Epithelial cell of proximal tubule (primary cell): Measurements from ENCODE around the gene QSOX2. TPM values are rescaled to one million over a fixed set of nuclear protein-coding genes. Genes with fewer than 3 reads are reported as not detected.

Experiments used
- DNase-seq: peaks from one replicate; pipeline ENCODE4 v3.0.0-alpha.2; 2011; ENCODE audit warnings: low read depth
- H3K4me3 ChIP-seq: 2 replicates; pipeline ENCODE4 v1.5.1; 2011; ENCODE audit warnings: low read depth, mild to moderate bottlenecking, low read length
- total RNA-seq: library from RNA; depleted of rRNA; stranded (reverse); fragments of >200 nt; gene quantifications from 2 replicates; pipeline ENCODE4 v1.2.3, GENCODE V29; 2015
- TF ChIP-seq, protein P1 (sequence below): conservative IDR thresholded peaks from 2 replicates; pipeline ENCODE4 v1.5.1; 2012; ENCODE audit warnings: low read depth, mild to moderate bottlenecking, low read length

QSOX2 gene
- total RNA-seq, 1 donor from 2014 or later, result 17.8 TPM

DNA sequence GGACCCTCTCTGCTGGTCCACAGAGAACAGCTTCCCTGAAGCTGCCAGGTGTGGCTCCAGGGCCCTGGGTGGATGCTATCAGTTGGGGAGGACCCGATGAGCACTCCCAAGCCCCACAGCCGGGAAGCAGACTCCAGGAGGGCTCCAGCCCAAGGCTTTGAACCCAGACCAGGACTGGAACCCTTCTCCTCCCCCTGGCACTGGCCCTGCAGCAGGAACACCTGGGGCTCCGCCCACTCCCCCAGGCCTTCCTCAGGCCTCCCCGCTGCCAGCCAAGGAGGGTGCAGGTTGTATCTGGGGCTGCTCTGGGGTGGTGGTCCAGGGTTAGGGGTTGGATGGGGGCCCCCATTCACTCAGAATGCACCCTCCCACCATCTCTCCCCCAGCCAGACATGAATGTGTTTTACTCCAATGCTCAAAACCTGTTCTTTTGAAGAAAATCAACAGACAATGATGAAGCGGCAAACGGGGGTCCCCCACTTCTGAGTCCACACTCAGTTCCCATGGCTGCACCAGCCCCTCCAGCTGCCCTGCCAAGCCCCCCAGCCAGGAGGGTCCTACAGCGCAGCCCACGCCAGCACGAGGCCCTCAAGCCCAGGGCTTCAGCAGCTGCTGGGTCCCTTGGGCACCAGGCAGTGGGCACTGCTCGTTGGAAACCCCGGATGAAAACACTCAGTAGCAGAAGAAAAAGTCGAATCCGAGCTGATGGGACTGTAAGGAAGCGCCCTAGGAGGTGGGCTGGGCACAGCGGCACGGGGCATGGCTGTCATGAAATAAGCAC, 35.1 kb upstream of the QSOX2 start:
- TF ChIP-seq, protein P1, sequence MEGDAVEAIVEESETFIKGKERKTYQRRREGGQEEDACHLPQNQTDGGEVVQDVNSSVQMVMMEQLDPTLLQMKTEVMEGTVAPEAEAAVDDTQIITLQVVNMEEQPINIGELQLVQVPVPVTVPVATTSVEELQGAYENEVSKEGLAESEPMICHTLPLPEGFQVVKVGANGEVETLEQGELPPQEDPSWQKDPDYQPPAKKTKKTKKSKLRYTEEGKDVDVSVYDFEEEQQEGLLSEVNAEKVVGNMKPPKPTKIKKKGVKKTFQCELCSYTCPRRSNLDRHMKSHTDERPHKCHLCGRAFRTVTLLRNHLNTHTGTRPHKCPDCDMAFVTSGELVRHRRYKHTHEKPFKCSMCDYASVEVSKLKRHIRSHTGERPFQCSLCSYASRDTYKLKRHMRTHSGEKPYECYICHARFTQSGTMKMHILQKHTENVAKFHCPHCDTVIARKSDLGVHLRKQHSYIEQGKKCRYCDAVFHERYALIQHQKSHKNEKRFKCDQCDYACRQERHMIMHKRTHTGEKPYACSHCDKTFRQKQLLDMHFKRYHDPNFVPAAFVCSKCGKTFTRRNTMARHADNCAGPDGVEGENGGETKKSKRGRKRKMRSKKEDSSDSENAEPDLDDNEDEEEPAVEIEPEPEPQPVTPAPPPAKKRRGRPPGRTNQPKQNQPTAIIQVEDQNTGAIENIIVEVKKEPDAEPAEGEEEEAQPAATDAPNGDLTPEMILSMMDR, result no peak
- H3K4me3 ChIP-seq, result no peak overlapping the region
- no peak for DNase-seq

DNA sequence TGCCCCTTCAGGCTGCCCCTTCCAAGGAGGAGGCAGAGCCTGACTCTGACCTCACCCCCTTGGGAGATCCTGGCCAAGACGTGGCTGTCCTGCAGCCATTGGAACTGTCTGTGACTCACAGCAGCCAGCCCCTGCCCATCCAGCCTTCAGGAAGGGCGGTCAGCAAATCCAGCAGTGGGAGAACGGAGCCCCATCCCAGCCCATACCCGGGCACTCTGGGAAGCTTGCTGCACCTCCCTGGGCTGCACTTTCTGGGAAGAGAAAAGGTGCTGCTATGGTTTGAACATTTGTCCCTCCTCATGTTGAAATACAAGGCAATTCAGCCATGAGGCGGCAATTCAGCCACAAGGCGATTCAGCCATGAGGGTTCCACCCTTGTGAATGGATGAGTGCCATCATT, 33.9 kb upstream of the QSOX2 start:
- no peak overlapping the region for H3K4me3 ChIP-seq
- no peak for DNase-seq
- TF ChIP-seq, protein P1, result no peak

DNA sequence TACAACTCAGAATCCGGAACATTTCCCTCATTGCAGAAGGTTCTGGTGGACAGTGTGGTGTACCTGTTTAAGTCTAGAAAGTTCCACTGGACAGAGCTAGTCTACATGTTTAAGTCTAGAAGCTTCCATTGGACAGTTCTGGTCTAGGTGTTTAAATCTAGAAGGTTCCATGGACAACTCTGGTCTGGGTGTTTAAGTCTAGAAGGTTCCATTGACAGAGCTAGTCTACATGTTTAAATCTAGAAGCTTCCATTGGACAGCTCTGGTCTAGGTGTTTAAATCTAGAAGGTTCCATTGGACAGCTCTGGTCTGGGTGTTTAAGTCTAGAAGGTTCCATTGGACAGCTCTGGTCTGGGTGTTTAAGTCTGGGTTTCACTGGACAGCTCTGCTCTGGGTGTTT, 33.3 kb upstream of the QSOX2 start:
- DNase-seq, result no peak
- TF ChIP-seq, protein P1, result no peak
- H3K4me3 ChIP-seq, result no peak overlapping the region

DNA sequence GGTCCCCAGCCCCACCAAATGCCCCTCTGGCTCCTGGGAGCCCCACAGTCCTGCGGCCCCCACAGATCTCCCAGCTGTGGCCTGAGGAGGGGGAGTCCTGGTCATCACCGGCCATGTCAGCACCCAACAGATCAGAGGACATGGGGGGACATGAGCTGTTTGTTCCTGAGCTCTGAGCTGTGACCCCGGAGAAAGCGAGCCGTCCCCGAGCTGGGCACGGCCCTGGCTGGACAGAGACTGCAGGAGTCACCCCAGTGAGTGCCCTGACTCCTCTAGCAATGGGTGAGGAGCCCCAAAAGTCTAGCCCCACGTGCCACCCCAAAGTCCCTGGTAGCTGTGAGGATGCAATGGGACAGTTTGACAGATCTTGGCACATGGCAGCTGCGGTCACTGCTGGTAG, 32.6 kb upstream of the QSOX2 start:
- no peak for DNase-seq
- no peak overlapping the region for H3K4me3 ChIP-seq
- TF ChIP-seq, protein P1, result no peak

DNA sequence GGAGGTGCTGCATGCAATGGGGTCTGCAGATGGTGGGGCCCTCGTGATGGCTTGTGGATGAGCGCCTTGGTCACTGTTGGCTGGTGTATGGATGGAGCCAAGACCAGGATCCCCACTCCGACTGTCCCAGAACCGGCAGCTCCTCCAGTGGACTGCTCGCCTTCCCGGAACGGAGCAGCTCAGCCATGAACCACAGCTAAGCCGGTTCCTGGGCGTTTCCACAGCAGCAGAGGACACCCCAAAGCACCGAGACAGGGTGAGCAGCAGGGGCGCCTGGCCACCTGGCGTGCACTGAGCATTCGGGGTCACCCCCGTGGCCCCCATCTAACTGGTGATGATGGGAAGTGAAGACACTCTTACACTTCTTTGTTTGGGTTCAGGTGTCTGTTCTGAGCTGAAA, 32.1 kb upstream of the QSOX2 start:
- TF ChIP-seq, protein P1, result no peak
- no peak overlapping the region for H3K4me3 ChIP-seq
- DNase-seq, result no peak

DNA sequence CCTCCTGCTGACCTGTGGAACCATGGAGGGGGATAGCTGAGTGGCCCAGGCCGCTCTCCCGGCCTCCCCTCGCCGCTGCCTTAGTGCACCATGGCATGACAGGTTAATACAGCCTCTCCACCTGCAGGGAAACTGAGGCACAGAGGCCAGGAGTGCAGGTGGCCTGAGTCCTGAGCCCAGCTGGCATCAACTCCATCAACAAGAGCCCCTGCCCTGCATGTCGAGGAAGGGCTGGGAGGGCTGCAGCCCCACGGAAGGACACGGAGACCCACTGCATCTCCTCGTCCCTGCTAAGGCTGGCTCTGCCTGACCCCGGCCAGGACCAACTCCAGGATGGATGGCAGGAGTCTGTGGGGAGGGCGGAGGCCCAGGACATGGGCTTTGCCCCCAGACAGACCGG, 31.1 kb upstream of the QSOX2 start:
- no peak overlapping the region for H3K4me3 ChIP-seq
- TF ChIP-seq, protein P1, result no peak
- no peak for DNase-seq
